HCT116 (cell line): ENCODE data around the gene CFAP410.

ENCODE experiments used
- ATF3 ChIP-seq: IDR thresholded peaks from 2 replicates; pipeline ENCODE4 v1.6.1; 2012
- CTCF ChIP-seq, 3 experiments: fragments of 200-600 bp in 1 of 3; sonication (generic) in 1 of 3; IDR thresholded peaks in 2 of 3; conservative IDR thresholded peaks in 1 of 3; 2 replicates each; pipeline ENCODE4 v1.5.1; 2012 to 2017; ENCODE audit warnings: low read depth in 2 of 3, low read length in 2 of 3, antibody characterized with exemption in 1 of 3, borderline replicate concordance in 1 of 3, control low read depth in 1 of 3, mild to moderate bottlenecking in 1 of 3, mixed read lengths in 1 of 3, mixed run types in 1 of 3, moderate library complexity in 1 of 3; ENCODE audit not compliant: insufficient read depth in 1 of 3
- EZH2phosphoT487 ChIP-seq: fragments of 200-600 bp; IDR thresholded peaks from 2 replicates; pipeline ENCODE4 v1.6.1; 2018; ENCODE audit warnings: antibody characterized with exemption, borderline replicate concordance
- POLR2A ChIP-seq: IDR thresholded peaks from 2 replicates; pipeline ENCODE4 v1.7.0; 2011; ENCODE audit warnings: borderline replicate concordance; ENCODE audit not compliant: insufficient read depth, insufficient read length; ENCODE audit errors: extremely low read depth
- POLR2AphosphoS5 ChIP-seq: IDR thresholded peaks from 2 replicates; pipeline ENCODE4 v1.6.1; 2011; ENCODE audit warnings: mild to moderate bottlenecking, low read depth, low read length, moderate library complexity

- no peak for TF ChIP-seq CTCF (IDR thresholded peaks at IDR 0.05 in 2 of 3, conservative IDR thresholded peaks at IDR 0.05 in 1 of 3; ENCODE audit: borderline replicate concordance in 1 of 3, insufficient read depth in 1 of 3, low read depth in 2 of 3, low read length in 2 of 3)
- no peak for TF ChIP-seq POLR2A
- TF ChIP-seq ATF3, result no peak
- no peak for TF ChIP-seq POLR2AphosphoS5
- no peak for TF ChIP-seq EZH2phosphoT487
These were observed 31.0 kb upstream of the CFAP410 start for GRCh38 chr21:44370027-44370735.
